Activated T-cell treated with anti-CD3 and anti-CD28 coated beads, Interleukin-2, amount 50 U/mL, for 24 hours (primary cell): Measurements from ENCODE around the gene GPD1L.
"Not testable (repeated sequence)": the region's sequence is repeated elsewhere in the genome, so short reads cannot be mapped to it uniquely, and the experiment has no call there.

Source experiments
- DNase-seq: peaks from one replicate; pipeline ENCODE4 v3.0.0-alpha.2; 2020
- H3K27ac Mint-ChIP-seq: 2 replicates; pipeline ENCODE4 v1.8.0; 2020; ENCODE audit warnings: mild to moderate bottlenecking, mixed read lengths
- H3K27me3 Mint-ChIP-seq: 2 replicates; pipeline ENCODE4 v1.8.0; 2020; ENCODE audit warnings: mixed read lengths
- H3K36me3 Mint-ChIP-seq: 2 replicates; pipeline ENCODE4 v1.8.0; 2020; ENCODE audit warnings: low read depth, mixed read lengths
- H3K4me1 Mint-ChIP-seq: 2 replicates; pipeline ENCODE4 v1.8.0; 2020; ENCODE audit warnings: low read depth, mixed read lengths
- H3K4me3 Mint-ChIP-seq: 2 replicates; pipeline ENCODE4 v1.8.0; 2020; ENCODE audit warnings: mild to moderate bottlenecking, moderate library complexity, mixed read lengths
- H3K9me3 Mint-ChIP-seq: 2 replicates; pipeline ENCODE4 v1.8.0; 2020; ENCODE audit warnings: mixed read lengths

Gene GPD1L

DNA sequence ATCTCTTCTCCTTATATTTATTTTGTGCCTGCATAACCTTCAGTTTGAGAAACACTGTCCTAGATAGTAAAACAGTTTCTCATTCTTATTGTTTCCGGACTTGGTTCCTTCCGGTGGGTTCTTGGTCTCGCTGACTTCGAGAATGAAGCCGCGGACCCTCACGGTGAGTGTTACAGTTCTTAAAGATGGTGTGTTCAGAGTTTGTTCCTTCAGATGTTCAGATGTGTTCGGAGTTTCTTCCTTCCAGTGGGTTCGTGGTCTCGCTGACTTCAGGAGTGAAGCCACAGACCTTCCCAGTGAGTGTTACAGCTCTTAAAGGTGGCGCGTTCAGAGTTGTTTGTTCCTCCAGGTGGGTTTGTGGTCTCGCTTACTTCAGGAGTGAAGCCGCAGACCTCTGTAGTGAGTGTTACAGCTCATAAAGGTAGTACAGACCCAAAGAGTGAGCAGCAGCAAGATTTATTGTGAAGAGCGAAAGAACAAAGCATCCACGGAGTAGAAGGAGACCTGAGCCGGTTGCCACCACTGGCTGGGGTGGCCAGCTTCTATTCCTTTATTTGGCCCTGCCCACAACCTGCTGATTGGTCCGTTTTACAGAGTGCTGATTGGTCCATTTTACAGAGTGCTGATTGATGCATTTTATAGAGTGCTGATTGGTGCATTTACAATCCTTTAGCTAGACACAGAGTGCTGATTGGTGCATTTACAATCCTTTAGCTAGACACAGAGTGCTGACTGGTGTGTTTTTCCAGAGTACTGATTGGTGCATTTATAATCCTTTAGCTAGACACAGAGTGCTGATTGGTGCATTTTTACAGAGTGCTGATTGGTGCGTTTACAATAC, 8.3 kb downstream of the GPD1L start:
- not testable (repeated sequence) for H3K9me3 Mint-ChIP-seq, H3K27me3 Mint-ChIP-seq
- H3K27ac Mint-ChIP-seq = peak overlapping the region; percentile 91
- peaks cover 88% of the 10 kb centered on the region for H3K4me1 Mint-ChIP-seq
- peaks cover 10% of the 10 kb centered on the region for H3K36me3 Mint-ChIP-seq
- peak; percentile 65 for DNase-seq
- H3K4me3 Mint-ChIP-seq = peak overlapping the region; percentile 69

- Mint-ChIP-seq H3K36me3 (peaks cover 10% of the 10 kb centered on the region), H3K4me1 (peaks cover 70% of the 10 kb centered on the region), H3K9me3 (peaks cover 8% of the 10 kb centered on the region), H3K27ac (no peak overlapping the region), H3K4me3 (no peak overlapping the region), H3K27me3 (no peaks in the 10 kb centered on the region)
- DNase-seq = no peak
Observed at GRCh38 chr3:32117320-32117719, 10.9 kb downstream of the GPD1L start.

- Mint-ChIP-seq H3K9me3 (peaks cover 8% of the 10 kb centered on the region), H3K4me3 (no peak overlapping the region), H3K36me3 (peaks cover 10% of the 10 kb centered on the region), H3K27me3 (no peaks in the 10 kb centered on the region), H3K4me1 (peaks cover 62% of the 10 kb centered on the region), H3K27ac (no peak overlapping the region)
- no peak for DNase-seq
Observed at GRCh38 chr3:32118215-32118614, 11.8 kb downstream of the GPD1L start.

DNA sequence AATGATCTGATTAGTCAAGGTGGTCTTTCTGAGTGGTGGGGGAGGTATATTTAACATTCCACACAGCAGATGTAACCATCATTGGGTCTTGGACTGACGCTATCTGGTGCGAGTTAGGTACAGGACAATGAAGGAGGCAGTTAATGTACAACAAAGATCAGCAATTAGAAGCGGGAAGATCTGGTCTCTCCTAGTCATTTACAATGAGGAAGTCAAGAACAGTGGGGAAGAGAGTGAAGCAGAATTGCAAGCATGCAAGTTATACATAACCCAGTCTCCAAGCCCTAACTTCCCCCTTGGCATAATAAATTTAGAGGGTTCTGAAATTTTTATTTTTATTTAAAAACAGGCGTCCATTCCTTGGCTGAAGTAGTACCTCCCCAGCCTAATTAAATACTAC, 14.1 kb downstream of the GPD1L start:
- Mint-ChIP-seq H3K27me3 (no peaks in the 10 kb centered on the region), H3K4me3 (no peak overlapping the region), H3K36me3 (peaks cover 2% of the 10 kb centered on the region), H3K27ac (no peak overlapping the region), H3K9me3 (no peaks in the 10 kb centered on the region), H3K4me1 (peaks cover 42% of the 10 kb centered on the region)
- no peak for DNase-seq

DNA sequence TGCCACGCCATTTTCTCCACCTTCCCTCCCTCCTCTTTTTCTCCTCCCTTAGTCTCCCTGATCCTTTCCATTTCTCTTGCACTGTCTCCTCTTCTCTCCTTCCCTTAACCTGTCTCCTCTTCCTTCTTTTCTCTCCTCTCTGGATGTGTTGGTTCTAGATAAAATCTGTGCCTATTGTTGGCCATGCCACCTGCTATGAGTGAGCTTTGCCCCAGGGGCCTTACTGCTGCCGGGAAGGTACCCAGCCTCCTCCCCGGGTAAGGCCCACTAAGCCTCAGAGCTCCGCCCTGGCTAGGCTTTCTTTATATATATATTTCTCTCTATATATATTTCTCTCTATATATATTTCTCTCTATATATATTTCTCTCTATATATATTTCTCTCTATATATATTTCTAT, 14.7 kb downstream of the GPD1L start:
- H3K4me1 Mint-ChIP-seq = peaks cover 42% of the 10 kb centered on the region
- H3K36me3 Mint-ChIP-seq = no peaks in the 10 kb centered on the region
- no peaks in the 10 kb centered on the region for H3K9me3 Mint-ChIP-seq
- no peak overlapping the region for H3K27ac Mint-ChIP-seq
- H3K27me3 Mint-ChIP-seq = no peaks in the 10 kb centered on the region
- no peak for DNase-seq
- H3K4me3 Mint-ChIP-seq = no peak overlapping the region

GRCh38 chr3:32123620-32124019, 17.2 kb downstream of the GPD1L start:
- Mint-ChIP-seq H3K27ac (no peak overlapping the region), H3K36me3 (peaks cover 10% of the 10 kb centered on the region), H3K27me3 (no peaks in the 10 kb centered on the region), H3K4me1 (peaks cover 30% of the 10 kb centered on the region), H3K4me3 (no peak overlapping the region), H3K9me3 (no peaks in the 10 kb centered on the region)
- DNase-seq = no peak

GRCh38 chr3:32125012-32125411, 18.6 kb downstream of the GPD1L start:
- Mint-ChIP-seq H3K9me3 (no peaks in the 10 kb centered on the region), H3K4me1 (peaks cover 18% of the 10 kb centered on the region), H3K36me3 (peaks cover 21% of the 10 kb centered on the region), H3K27me3 (no peaks in the 10 kb centered on the region), H3K4me3 (no peak overlapping the region), H3K27ac (no peak overlapping the region)
- DNase-seq = no peak

GRCh38 chr3:32126305-32127015, 20.0 kb downstream of the GPD1L start:
- H3K4me1 Mint-ChIP-seq = peaks cover 15% of the 10 kb centered on the region

GRCh38 chr3:32127219-32127826, 20.9 kb downstream of the GPD1L start:
- Mint-ChIP-seq H3K27me3 (no peaks in the 10 kb centered on the region), H3K36me3 (peaks cover 40% of the 10 kb centered on the region), H3K9me3 (no peaks in the 10 kb centered on the region), H3K4me1 (peaks cover 15% of the 10 kb centered on the region), H3K27ac (no peak overlapping the region), H3K4me3 (no peak overlapping the region)
- no peak for DNase-seq

More at GRCh38 chr3:32126305-32127015, 20.0 kb downstream of the GPD1L start:
- Mint-ChIP-seq H3K9me3 (no peaks in the 10 kb centered on the region), H3K27ac (no peak overlapping the region), H3K27me3 (no peaks in the 10 kb centered on the region), H3K4me3 (no peak overlapping the region), H3K36me3 (peaks cover 33% of the 10 kb centered on the region)
- DNase-seq = no peak

DNA sequence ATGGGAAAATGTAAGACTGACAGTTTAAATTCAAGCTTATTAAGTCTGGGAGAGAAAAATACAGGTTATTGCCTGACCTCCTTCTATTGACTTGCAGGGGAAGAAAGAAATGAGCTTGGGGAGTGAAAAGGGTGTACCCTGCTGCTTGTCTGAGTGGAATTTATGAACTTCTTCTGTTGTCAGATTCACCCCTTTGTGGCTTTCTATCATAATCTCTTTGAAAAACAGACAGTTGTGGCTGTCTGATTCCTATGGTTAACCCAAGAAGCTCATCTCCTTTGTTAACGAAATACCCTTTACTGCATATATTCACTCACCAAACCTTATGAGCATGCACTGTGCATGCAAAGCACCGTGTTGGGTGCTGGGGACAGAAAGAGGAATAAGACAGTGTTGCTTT, 22.5 kb downstream of the GPD1L start:
- Mint-ChIP-seq H3K9me3 (no peaks in the 10 kb centered on the region), H3K27ac (no peak overlapping the region), H3K4me3 (no peak overlapping the region), H3K27me3 (no peaks in the 10 kb centered on the region), H3K36me3 (peaks cover 47% of the 10 kb centered on the region), H3K4me1 (peaks cover 15% of the 10 kb centered on the region)
- no peak for DNase-seq

GRCh38 chr3:32129832-32130231, 23.4 kb downstream of the GPD1L start:
- no peaks in the 10 kb centered on the region for H3K27me3 Mint-ChIP-seq

DNA sequence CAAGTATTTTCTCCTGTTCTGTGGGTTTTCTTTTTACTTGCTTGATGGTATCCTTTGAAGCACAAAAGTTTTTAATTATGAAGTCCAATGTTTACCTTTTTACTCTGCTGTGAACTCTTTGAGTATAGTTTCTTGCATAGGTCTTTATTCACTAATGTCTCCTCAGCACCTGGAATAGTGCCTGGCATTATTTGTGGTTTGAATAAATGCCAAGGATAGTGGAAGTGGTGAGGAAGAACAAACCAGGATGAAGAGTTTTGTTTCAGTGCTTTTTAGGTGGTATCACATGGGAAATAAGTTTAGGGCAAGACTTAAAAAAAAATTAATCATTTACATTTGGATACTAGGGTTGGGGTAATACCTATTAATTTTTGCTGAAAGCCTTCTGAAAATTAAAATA, 25.7 kb downstream of the GPD1L start:
- H3K27ac Mint-ChIP-seq = no peak overlapping the region
- no peak for DNase-seq
- H3K36me3 Mint-ChIP-seq = peaks cover 64% of the 10 kb centered on the region
- peaks cover 8% of the 10 kb centered on the region for H3K4me1 Mint-ChIP-seq
- no peaks in the 10 kb centered on the region for H3K27me3 Mint-ChIP-seq
- no peak overlapping the region for H3K4me3 Mint-ChIP-seq
- H3K9me3 Mint-ChIP-seq = no peaks in the 10 kb centered on the region

More at GRCh38 chr3:32129832-32130231, 23.4 kb downstream of the GPD1L start:
- no peak for DNase-seq
- H3K36me3 Mint-ChIP-seq = peaks cover 56% of the 10 kb centered on the region
- peaks cover 15% of the 10 kb centered on the region for H3K4me1 Mint-ChIP-seq
- H3K4me3 Mint-ChIP-seq = no peak overlapping the region
- no peaks in the 10 kb centered on the region for H3K9me3 Mint-ChIP-seq
- no peak overlapping the region for H3K27ac Mint-ChIP-seq

DNA sequence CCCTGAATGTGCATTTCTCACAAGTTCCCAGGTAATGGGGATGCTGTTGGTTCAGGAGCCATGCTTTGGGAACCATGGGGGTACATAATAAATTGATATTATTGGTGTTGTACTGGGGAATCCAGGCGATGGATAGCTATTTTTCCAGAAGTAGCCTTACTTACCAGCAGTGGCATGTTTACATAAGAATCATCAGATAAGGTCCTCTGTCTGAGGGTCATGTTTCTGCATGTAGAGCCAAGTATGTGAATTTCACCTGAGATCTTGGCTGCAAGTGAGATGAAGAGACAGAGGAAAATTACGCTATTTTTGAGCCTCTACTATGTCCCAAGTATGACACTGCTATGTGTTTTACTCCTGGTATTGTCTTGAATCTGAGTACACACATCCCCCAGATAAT, 26.3 kb downstream of the GPD1L start:
- no peaks in the 10 kb centered on the region for H3K27me3 Mint-ChIP-seq
- no peak overlapping the region for H3K27ac Mint-ChIP-seq
- no peak overlapping the region for H3K4me3 Mint-ChIP-seq
- DNase-seq = no peak
- H3K36me3 Mint-ChIP-seq = peaks cover 64% of the 10 kb centered on the region
- no peaks in the 10 kb centered on the region for H3K9me3 Mint-ChIP-seq
- peaks cover 11% of the 10 kb centered on the region for H3K4me1 Mint-ChIP-seq

GRCh38 chr3:32136703-32137102, 30.3 kb downstream of the GPD1L start:
- no peak overlapping the region for H3K4me3 Mint-ChIP-seq
- peaks cover 18% of the 10 kb centered on the region for H3K4me1 Mint-ChIP-seq
- no peak for DNase-seq
- no peaks in the 10 kb centered on the region for H3K9me3 Mint-ChIP-seq
- no peak overlapping the region for H3K27ac Mint-ChIP-seq
- peaks cover 51% of the 10 kb centered on the region for H3K36me3 Mint-ChIP-seq
- H3K27me3 Mint-ChIP-seq = no peaks in the 10 kb centered on the region

- H3K27ac Mint-ChIP-seq = no peak overlapping the region
- no peak overlapping the region for H3K4me3 Mint-ChIP-seq
- no peak for DNase-seq
- H3K27me3 Mint-ChIP-seq = no peaks in the 10 kb centered on the region
- peaks cover 47% of the 10 kb centered on the region for H3K36me3 Mint-ChIP-seq
- H3K4me1 Mint-ChIP-seq = peaks cover 18% of the 10 kb centered on the region
- no peaks in the 10 kb centered on the region for H3K9me3 Mint-ChIP-seq
Observed at GRCh38 chr3:32137870-32138269, 31.4 kb downstream of the GPD1L start.
